Tibial nerve (tissue), 4 donors: ENCODE data around the gene ZNF423. TPM values are rescaled to one million over a fixed set of nuclear protein-coding genes. Genes with fewer than 3 reads are reported as not detected.

Experiments used
- DNase-seq, 2 donors: peaks; one replicate each; pipeline ENCODE4 v3.0.0-alpha.2; 2019; ENCODE audit warnings: low spot score in 2 of 2
- H3K27ac ChIP-seq, 4 donors: fragments of 200-600 bp; sonication (generic) in 3 of 4; one replicate each; pipeline ENCODE4 v1.5.1; 2017 to 2019; ENCODE audit warnings: mild to moderate bottlenecking in 1 of 4
- H3K27me3 ChIP-seq, 2 donors: fragments of 200-600 bp; sonication (generic) in 1 of 2; one replicate each; pipeline versions ENCODE4 v1.5.1 to v1.6.0; 2017 to 2019
- H3K36me3 ChIP-seq, 3 donors: fragments of 200-600 bp; sonication (generic); one replicate each; pipeline ENCODE4 v1.5.1; 2018 to 2019
- H3K4me1 ChIP-seq, 4 donors: fragments of 200-600 bp; sonication (generic) in 3 of 4; one replicate each; pipeline ENCODE4 v1.5.1; 2017 to 2019
- H3K4me3 ChIP-seq, 4 donors: fragments of 200-600 bp; sonication (generic) in 3 of 4; one replicate each; pipeline ENCODE4 v1.5.1; 2017 to 2019; ENCODE audit warnings: mild to moderate bottlenecking in 1 of 4, moderate library complexity in 1 of 4
- H3K9me3 ChIP-seq, 4 donors: fragments of 200-600 bp; sonication (generic) in 3 of 4; one replicate each; pipeline ENCODE4 v1.5.1; 2017 to 2019
- CTCF ChIP-seq, 5 experiments: fragments of 200-600 bp in 3 of 5; fragments of 450-650 bp in 2 of 5; sonication (generic) in 3 of 5; IDR thresholded peaks; one replicate each; pipeline ENCODE4 v1.5.1; 2016 to 2019; ENCODE audit warnings: antibody characterized with exemption in 5 of 5, mild to moderate bottlenecking in 3 of 5, moderate library complexity in 2 of 5
- EP300 ChIP-seq, 2 donors: sonication (generic); formaldehyde crosslinking; IDR thresholded peaks; one replicate each; pipeline ENCODE4 v1.6.1; 2017; ENCODE audit warnings: antibody characterized with exemption in 2 of 2, mild to moderate bottlenecking in 1 of 2
- POLR2A ChIP-seq, 2 donors: fragments of 450-650 bp; IDR thresholded peaks; one replicate each; pipeline ENCODE4 v1.6.1; 2017; ENCODE audit warnings: antibody characterized with exemption in 2 of 2, mild to moderate bottlenecking in 2 of 2, moderate library complexity in 2 of 2
- WGBS, 2 donors: methylation state at CpG; one replicate each; pipeline ENCODE4 v1.1.5; 2018; 5-methylcytosine and 5-hydroxymethylcytosine counted together
- total RNA-seq, 4 donors: library from RNA; depleted of rRNA; stranded (reverse); fragments of >200 nt; gene quantifications; one replicate each; pipeline ENCODE4 v1.1.0, GENCODE V29; 2016

ZNF423 gene
- total RNA-seq, 4 donors from 2014 or later = 15.9 to 20.5 (median 18.5) TPM

GRCh38 chr16:49742428-49743202 is 113.3 kb downstream of the ZNF423 start:
- 62 to 63% methylated on average over 19 of the region's 19 CpGs for WGBS, 2 donors
- Histone ChIP-seq H3K4me1 (peaks cover 0 to 8% (median 0%) of the 10 kb centered on the region in 4 donors), H3K9me3 (no peaks in the 10 kb centered on the region), H3K4me3 (no peak overlapping the region), H3K27ac (no peak overlapping the region), H3K36me3 (no peaks in the 10 kb centered on the region), H3K27me3 (no peaks in the 10 kb centered on the region)
- TF ChIP-seq EP300 (IDR thresholded peaks at IDR 0.05) (no peak), CTCF (IDR thresholded peaks at IDR 0.05) (no peak), POLR2A (IDR thresholded peaks at IDR 0.05) (no peak)
- no peak for DNase-seq

GRCh38 chr16:49740256-49740655 is 115.7 kb downstream of the ZNF423 start:
- no peak overlapping the region for H3K27ac ChIP-seq
- DNase-seq = no peak
- no peak overlapping the region for H3K4me3 ChIP-seq
- peaks cover 0 to 8% (median 0%) of the 10 kb centered on the region in 4 donors for H3K4me1 ChIP-seq
- no peaks in the 10 kb centered on the region for H3K36me3 ChIP-seq
- 30 to 38% methylated on average over 7 of the region's 7 CpGs for WGBS, 2 donors
- H3K27me3 ChIP-seq = no peaks in the 10 kb centered on the region
- TF ChIP-seq CTCF (IDR thresholded peaks at IDR 0.05) (no peak), EP300 (IDR thresholded peaks at IDR 0.05) (no peak), POLR2A (IDR thresholded peaks at IDR 0.05) (no peak)
- H3K9me3 ChIP-seq = no peaks in the 10 kb centered on the region

GRCh38 chr16:49739381-49739780 is 116.5 kb downstream of the ZNF423 start:
- 74 to 77% methylated on average over 9 of the region's 9 CpGs for WGBS, 2 donors
- peaks cover 0 to 14% (median 0%) of the 10 kb centered on the region in 4 donors for H3K4me1 ChIP-seq
- H3K36me3 ChIP-seq = no peaks in the 10 kb centered on the region
- TF ChIP-seq CTCF (IDR thresholded peaks at IDR 0.05) (no peak), POLR2A (IDR thresholded peaks at IDR 0.05) (no peak), EP300 (IDR thresholded peaks at IDR 0.05) (no peak)
- no peaks in the 10 kb centered on the region for H3K9me3 ChIP-seq
- no peak overlapping the region for H3K27ac ChIP-seq
- no peak for DNase-seq
- no peak overlapping the region for H3K4me3 ChIP-seq
- H3K27me3 ChIP-seq = no peaks in the 10 kb centered on the region

GRCh38 chr16:49738832-49739231 is 117.1 kb downstream of the ZNF423 start:
- H3K27ac ChIP-seq = no peak overlapping the region
- H3K9me3 ChIP-seq = no peaks in the 10 kb centered on the region
- no peaks in the 10 kb centered on the region for H3K27me3 ChIP-seq
- WGBS, 2 donors = 90 to 95% methylated on average over 3 of the region's 3 CpGs
- peaks cover 0 to 20% (median 0%) of the 10 kb centered on the region in 4 donors for H3K4me1 ChIP-seq
- H3K4me3 ChIP-seq = no peak overlapping the region
- no peak for TF ChIP-seq POLR2A (IDR thresholded peaks at IDR 0.05)
- TF ChIP-seq EP300 (IDR thresholded peaks at IDR 0.05) = no peak
- no peak for TF ChIP-seq CTCF (IDR thresholded peaks at IDR 0.05)
- DNase-seq = no peak
- no peaks in the 10 kb centered on the region for H3K36me3 ChIP-seq

GRCh38 chr16:49738001-49738400 is 117.9 kb downstream of the ZNF423 start:
- Histone ChIP-seq H3K9me3 (no peaks in the 10 kb centered on the region), H3K4me1 (peaks cover 0 to 20% (median 0%) of the 10 kb centered on the region in 4 donors), H3K36me3 (no peaks in the 10 kb centered on the region), H3K4me3 (no peak overlapping the region), H3K27ac (no peak overlapping the region), H3K27me3 (no peaks in the 10 kb centered on the region)
- TF ChIP-seq EP300 (IDR thresholded peaks at IDR 0.05) (no peak), POLR2A (IDR thresholded peaks at IDR 0.05) (no peak), CTCF (IDR thresholded peaks at IDR 0.05) (no peak)
- no peak for DNase-seq
- 86 to 95% methylated on average over 10 of the region's 10 CpGs for WGBS, 2 donors
